ENCODE data around the gene PHKG1.
"Not testable (repeated sequence)": the region's sequence is repeated elsewhere in the genome, so short reads cannot be mapped to it uniquely, and the experiment has no call there.

Gene PHKG1

DNA sequence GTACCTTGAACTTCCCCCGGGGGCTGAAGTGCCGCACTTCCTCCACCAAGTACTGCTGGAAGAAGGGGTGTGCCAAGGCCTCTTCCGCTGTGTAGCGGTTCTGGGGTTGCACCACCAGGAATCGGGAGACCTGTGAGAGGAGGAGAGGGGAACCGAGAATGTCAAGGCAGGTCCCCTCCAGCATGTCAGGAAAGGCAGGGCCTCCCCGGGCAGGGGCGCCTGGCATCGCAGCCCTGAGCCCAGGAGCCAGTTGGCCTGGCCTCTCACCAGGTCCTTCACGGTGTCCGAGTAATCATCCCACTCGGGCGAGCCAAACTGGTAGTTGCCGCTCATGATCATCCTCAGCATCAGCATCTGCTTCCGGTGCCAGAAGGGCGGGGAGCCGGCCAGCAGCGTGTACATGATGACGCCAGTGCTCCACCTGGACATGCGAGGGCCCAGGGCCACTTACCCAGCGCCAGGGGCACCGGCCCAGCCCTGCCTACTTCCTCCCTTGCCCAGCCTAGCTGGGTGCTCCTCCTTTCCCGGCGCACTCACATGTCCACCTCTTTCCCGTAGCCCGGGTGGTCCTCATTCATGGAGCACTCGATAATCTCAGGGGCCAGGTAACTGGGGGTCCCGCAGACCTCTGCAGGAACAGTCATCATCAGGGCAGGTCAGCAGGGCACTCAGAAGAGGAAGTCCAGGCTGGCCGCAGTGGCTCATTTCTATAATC lies 11.0 kb downstream of the PHKG1 start:
- DNase-seq, result no peak

DNA sequence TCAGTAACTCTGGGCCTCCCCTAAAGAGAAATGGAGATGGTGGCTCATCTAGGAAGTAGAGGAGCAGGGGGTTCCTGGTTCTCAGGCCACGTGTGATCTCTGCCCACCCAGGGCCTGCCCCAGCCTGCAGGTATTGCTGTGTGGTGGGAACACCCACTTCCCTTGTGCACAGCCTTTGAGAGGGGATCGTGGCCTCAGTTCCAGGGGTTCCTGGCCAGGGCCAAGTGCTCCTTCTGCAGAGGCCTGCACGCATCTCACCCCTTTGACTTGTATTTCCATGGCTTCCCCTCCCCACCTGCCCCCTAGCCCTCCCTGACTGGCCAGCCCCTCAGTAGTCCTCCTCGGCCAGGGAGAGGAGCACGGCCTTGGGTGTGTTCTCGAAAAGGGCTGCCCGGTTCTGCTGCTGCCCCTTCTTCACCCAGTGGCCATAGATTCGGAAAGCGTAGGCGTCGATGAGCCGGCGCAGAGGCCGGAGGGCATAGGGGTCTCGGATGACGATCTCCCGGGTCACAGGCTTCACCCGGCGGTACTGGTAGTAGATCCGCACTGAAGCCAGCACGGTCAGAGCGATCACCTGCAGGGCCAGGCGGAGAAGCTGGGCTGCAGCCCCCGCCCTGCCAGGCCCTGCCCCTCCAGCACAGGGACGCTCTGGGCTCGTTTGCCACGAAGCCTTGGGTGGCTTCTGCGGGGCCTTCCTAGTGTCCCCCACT lies 11.9 kb downstream of the PHKG1 start:
- not testable (repeated sequence) for DNase-seq

DNA sequence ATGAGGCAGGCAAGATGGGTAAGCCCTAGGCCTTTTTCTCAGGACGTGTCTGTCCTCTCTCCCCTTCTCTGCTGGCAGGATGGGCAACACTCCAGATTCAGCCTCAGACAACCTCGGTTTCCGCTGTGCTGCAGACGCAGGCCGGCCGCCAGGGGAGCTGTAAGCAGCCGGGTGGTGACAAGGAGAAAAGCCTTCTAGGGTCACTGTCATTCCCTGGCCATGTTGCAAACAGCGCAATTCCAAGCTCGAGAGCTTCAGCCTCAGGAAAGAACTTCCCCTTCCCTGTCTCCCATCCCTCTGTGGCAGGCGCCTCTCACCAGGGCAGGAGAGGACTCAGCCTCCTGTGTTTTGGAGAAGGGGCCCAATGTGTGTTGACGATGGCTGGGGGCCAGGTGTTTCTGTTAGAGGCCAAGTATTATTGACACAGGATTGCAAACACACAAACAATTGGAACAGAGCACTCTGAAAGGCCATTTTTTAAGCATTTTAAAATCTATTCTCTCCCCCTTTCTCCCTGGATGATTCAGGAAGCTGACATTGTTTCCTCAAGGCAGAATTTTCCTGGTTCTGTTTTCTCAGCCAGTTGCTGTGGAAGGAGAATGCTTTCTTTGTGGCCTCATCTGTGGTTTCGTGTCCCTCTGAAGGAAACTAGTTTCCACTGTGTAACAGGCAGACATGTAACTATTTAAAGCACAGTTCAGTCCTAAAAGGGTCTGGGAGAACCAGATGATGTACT lies 13.1 kb downstream of the PHKG1 start:
- peak; percentile 33 for DNase-seq

DNA sequence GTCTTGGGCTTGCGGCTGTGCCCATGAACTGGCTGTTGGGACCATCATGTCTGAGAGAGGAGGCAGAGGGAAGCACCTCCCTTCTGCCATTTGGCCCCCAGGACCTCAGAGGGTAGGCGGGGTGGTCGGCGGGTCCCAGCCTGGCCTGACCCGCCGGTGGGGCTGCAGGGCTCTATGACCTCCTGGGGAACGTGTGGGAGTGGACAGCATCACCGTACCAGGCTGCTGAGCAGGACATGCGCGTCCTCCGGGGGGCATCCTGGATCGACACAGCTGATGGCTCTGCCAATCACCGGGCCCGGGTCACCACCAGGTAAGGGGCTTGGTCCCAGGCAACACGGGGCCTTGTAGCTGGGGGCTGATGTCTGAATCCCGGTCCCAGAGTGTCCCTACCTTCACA lies 14.6 kb downstream of the PHKG1 start:
- no peak for DNase-seq

DNA sequence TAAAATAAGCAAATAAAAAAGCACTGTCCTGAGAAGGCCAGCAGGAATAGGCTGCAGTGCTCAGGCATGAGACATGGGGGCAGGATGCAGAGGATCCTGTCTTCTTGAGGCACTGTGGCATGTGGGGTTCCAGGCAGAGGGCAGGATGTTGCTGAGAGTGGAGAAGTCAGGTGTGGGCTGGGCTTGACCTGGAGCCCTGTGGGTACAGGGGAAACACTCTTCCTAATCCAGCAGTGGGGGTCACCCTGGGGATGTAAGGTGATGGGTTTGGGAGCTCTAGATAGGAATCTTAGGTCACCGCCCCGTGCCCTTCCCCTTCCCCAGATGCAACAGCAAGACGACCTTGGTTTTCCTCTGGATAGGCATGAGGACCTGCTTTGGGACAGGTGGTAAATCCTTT lies 15.1 kb downstream of the PHKG1 start:
- DNase-seq, result no peak

DNA sequence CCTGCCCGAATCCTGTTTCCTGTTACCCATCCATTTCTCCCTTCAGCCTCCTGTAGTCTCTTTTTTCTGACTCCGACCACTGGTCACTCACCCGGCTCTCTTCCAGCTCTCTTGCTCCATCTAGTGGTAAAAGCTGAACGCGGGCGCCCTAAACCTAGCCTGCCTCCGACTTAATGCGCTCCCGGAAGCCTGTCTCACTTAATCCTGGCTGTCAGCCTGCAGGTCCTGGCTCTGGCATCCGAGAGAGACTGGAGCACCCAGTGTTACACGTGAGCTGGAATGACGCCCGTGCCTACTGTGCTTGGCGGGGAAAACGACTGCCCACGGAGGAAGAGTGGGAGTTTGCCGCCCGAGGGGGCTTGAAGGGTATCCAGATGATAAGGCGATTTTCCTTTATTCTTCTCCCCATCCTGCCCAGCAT lies 18.4 kb downstream of the PHKG1 start:
- peak; percentile 90 for DNase-seq

DNA sequence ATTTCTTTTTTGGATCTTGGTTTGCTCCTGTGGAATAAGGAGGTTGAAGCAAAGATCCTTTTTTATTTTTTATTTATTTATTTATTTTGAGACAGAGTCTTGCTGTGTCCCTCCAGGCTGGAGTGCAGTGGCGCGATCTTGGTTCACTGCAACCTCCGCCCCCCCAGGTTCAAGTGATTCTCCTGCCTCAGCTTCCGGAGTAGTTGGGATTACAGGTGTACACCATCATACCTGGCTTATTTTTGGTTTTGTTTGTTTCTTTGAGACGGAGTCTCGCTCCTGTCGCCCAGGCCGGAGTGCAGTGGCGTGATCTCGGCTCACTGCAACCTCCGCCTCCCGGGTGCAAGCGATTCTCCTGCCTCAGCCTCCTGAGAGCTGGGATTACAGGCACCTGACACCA lies 26.4 kb downstream of the PHKG1 start:
- DNase-seq, result not testable (repeated sequence)

DNA sequence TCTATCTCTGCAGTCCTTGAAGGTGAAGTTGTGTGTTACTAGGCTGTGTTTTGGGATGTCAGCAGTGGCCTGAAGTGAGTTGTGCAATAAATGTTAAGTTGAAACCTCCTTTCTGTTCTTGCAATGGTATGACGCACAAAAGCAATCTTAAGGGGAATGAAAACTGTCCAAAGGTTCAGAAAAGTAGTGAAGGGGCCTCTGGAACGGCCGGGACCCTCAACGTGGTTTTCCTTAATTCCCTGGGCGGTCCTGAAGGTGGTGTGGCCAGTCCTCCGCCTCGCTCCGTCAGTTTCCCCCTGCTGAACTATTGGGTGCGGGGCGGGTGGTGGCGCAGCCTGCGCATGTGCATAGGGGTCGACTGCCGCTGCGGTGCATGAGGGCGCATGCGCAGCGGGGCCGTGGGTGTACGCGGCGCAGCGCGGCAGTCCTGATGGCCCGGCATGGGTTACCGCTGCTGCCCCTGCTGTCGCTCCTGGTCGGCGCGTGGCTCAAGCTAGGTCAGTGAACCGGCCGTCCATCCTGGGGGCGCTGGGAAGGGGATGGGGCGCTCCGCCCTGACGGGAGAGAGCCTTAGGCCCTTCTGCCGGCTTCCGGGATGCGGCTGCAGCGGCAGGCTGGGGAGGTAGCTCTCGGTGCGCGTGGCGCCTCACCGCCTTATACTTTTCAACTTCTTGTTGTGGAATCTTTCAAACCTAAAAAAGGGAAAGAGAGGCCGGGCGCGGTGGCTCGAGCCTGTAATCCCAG lies 28.7 kb downstream of the PHKG1 start, which contains the start of gene SUMF2:
TSS of gene SUMF2 (plus strand) at position 405 of the 744 bp plus-strand sequence. CDS start at position 431, 26 bp downstream.
- DNase-seq, result peak; percentile 95

DNA sequence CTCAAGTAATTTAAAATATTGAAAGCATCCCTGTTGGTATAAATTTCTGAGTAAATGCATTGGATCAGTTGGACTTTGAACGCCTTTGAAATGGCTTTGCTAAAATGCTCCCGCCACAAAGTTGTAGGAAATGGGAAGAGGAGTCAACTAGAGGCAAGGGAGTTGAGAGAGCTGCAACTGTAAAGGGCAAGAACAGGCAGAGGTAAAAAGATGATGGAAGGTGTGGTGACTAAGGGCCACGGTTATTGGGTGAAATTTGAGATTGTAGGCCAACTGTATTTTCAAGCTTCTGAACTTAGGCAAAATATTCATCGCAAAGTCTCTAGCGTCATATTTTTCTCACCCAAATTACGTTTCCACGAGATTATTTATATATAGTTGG lies 29.3 kb downstream of the PHKG1 start:
- no peak for DNase-seq

DNA sequence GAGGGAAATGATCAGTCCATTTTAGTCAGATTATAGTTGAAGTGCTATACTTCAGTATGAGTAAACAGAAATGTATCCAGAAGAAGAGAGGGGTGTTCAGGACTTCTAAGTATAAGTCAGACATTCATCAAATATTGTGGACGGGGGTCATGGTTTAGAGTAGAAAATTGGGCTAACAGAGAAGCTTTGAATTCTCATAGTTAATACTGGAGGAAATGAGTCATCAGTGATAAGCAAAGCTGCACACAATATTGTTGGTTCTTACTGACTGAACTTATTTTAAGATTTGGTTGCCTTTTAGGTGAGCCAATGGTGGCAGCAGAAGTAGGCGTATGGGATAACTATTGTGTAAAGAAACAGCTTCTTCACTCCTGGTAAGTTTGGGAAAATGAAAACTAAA lies 30.4 kb downstream of the PHKG1 start:
- peak; percentile 74 for DNase-seq

DNA sequence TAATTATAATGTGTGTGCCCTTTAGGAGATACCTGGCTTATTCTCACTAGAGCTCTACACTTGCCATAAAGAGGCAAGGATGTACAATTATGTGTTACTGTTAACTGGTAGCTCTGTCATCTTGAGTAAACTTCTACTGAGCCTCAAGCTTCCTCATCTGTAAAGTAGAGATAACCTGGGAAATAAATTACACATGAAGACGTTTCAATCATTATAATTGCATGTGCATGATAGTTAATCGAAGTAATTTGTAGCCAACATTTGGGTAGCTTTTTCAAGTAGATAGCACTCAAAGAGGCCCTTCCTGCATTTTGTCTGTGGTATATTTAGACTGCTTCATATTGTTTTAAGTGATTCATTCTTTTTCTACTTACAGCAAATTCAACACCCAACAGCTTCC lies 38.8 kb downstream of the PHKG1 start:
- no peak for DNase-seq

DNA sequence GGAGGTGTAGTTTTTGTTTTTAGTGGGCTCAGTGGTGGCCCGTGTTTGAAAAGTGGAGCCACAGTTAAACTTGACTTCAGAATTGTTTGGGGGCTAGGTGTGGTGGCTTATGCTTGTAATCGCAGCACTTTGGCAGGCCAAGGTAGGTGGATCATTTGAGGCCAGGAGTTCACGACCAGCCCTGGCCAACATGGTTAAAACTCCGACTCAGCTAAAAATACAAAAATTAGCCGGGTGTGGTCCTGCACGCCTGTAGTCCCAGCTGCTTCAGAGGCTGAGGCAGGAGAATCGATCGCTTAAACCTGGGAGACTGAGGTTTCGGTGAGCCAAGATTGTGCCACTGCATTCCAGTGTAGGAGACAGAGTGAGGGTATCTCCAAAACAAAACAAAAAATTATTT lies 39.4 kb downstream of the PHKG1 start:
- DNase-seq, result no peak

DNA sequence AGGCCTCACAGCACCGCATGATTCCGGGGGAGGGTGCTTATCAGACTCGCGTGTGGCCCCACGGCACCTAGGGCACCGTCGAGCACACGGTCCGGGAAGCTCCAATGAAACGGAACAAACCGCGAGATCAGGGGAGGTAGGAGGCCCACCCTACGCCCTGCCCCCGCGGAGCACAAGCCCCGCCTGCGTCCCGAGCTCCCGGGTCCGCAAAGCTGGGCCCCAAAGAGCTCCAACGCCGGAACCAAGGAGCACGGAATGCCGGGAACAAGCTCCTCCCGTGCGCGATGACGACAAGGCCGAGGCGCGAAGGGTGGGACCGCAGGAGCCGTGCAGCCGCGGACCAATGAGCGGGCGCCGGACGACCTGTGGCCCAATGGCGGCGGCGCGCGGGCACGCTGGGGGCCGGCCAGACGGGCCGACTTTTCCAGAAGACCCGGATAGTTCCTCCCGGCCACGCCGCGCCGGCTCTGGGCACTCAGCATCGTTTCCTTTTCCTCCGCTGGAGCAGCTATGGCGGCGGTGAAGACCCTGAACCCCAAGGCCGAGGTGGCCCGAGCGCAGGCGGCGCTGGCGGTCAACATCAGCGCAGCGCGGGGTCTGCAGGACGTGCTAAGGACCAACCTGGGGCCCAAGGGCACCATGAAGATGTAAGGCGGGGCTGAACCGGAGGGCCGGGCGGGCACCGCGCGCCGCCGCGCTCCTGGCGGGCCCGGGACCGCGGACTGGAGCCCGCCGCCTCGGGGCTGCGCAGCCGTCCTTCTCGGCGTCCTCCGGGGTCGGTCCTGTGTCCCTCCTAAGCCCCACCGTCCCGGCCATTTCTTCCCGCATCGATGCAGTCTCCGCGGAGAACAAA lies 41.2 kb downstream of the PHKG1 start, which contains the start of the genes CCT6A and PSPH:
TSS of gene CCT6A (plus strand) at position 427 of the 853 bp plus-strand sequence. CDS start at position 511, 84 bp downstream.
TSS of gene PSPH (minus strand) at position 106 of the 853 bp plus-strand sequence. CDS start 30,232 bp downstream, outside the sequence.
- DNase-seq, result peak; percentile 98

DNA sequence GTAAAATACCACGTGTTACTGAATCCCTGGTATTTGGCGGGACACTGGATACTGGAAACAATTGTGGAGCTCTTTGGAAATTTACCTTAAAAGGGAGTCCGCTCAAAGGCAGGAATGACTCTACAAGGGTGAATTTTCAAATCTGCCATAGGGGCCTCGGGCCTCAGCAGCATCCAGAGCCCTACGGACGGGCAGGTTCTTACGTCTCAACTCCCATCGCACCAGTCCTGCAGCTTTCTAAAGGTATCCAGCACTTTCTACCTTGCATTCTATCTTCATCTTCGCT lies 41.8 kb downstream of the PHKG1 start:
- DNase-seq, result no peak

DNA sequence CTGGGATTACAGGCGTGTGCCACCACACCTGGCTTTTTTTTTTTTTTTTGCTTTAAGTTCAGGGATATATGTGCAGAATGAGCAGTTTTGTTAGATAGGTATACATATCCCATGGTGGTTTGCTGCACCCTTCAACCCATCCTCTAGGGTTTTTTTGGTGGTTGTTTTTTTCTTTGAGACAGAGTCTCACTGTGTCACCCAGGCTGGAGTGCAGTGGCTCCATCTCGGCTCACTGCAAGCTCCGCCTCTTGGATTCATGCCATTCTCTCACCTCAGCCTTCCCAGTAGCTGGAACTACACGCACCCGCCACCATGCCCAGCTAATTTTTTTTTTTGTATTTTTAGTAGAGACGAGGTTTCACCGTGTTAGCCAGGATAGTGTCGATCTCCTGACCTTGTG lies 44.0 kb downstream of the PHKG1 start:
- peak; percentile 41 for DNase-seq

DNA sequence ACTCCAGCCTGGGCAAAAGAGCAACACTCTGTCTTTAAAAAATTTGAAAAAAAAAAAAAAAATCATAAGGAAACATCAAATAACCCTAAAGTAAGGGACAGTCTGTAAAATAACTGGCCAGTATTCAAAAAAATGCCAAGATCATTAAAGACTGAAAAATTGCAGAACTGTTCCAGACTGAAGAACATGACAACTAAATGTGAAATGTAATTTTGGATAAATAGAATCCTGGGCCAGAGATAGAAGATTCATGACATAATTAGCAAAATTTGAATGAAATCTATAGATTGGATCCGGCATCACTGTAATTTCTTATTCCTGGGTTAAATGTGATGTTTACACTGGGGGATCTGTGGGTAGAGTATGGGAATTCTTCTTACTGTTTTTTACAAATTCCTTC lies 44.5 kb downstream of the PHKG1 start:
- DNase-seq, result no peak

DNA sequence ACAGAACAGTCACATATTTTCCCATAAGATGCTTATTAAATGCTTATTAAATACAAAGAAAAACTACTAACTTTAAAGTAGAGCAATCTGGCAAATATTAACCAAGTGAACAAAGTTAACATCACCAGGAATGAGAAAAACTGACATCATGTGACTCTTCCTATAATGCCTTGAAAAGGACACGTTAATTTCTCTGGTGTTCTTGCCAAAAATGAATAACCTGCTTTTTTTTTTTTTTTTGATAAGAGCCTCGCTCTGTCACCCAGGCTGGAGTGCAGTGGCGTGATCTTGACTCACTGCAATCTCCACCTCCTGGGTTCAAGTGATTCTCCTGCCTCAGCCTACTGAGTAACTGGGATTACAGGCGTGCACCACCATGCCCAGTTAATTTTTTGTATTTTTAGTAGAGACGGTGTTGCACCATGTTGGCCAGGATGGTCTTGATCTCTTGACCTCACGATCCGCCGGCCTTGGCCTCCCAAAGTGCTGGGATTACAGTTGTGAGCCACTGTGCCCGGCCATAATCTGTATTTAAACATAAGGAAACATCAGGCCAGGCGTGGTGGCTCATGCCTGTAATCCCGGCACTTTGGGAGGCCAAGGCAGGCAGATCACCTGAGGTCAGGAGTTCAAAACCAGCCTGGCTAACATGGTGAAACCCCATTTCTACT lies 45.2 kb downstream of the PHKG1 start:
- DNase-seq, result peak; percentile 55

DNA sequence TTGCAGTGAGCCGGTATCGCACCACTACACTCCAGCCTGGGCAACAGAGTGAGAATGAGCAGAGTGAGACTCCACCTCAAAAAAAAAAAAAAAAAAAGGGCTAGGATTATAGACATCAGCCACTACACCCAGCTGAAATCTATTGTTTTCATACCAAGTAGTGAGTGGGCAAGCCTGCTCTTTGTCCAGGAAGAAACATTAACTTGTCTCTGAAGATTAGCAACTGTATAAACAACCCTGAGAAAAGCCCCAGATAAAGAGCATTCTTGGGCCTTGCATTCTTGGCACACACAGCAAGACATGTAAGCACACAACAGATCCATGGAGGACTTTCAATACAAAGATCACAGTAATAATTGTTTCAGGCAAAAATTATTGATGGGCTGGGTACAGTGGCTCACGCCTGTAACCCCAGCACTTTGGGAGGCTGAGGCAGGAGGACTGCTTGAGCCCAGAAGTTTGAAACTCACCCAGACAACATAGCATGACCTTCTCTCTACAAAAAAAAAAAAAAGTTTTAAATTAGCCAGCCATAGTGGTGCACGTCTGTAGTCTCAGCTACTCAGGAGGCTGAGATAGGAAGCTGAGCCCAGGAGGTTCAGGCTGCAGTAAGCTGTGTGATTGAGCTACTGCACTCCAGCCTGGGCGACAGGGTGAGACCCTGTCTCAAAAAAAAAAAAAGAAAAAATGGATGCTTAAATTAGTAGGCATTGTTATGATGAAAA lies 45.9 kb downstream of the PHKG1 start:
- DNase-seq, result peak; percentile 73

DNA sequence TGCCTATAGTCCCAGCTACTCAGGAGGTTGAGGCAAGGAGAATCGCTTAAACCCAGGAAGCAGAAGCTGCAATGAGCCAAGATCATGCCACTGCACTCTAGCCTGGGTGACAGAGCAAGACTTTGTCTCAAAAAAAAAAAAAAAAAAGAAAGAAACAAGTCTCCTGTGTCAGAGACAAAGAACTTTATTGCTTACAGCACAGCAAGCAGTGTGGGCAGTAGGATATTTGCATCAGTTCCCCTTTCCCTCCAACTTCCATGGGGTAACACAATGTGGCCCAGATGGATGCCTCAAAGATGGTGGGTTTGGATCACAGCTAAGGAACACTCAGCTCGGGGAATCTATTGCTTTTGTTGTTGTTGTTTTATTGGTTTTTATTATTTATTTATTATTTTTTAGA lies 47.0 kb downstream of the PHKG1 start:
- DNase-seq, result not testable (repeated sequence)

DNA sequence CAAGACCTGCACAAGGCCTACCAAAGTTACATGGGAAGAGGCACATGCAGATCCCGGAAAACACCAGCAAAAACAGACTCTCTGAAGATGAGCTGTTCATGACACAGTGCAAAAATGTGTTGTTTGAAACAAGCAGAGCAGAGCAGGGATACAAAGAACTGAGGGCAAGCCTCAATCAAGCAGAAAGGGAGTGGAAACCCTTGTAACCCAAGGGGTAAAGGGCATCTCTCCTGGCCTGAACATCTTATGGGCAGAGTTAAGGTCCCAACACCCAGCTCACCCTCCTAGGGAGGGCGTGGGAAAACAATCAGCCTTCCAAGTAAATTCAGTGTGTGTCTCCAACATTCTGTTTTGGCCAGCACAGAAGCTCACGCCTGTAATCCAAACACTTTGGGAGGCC lies 52.0 kb downstream of the PHKG1 start:
- no peak for DNase-seq
